ENCODE measurements around the gene PTOV1. TPM values are rescaled to one million over a fixed set of nuclear protein-coding genes. Genes with fewer than 3 reads are reported as not detected.
A peak's percentile ranks its signal among the peaks of the same experiment; 100 is the strongest.

The PTOV1 gene
- total and polyA plus RNA-seq, 2 of the 13 experiments (the other 11 are each of a cell fraction or from before 2014, with no cell fraction given) = 63.5 to 68.5 TPM

GRCh38 chr19:49875857-49876421 is 25.0 kb downstream of the PTOV1 start (continued):
- no peak for TF ChIP-seq PAXIP1 (CRISPR knock-in tag; conservative IDR thresholded peaks at IDR 0.05)
- TF ChIP-seq HOXA5 (CRISPR knock-in tag; IDR thresholded peaks at IDR 0.05) = no peak; the same call in 1 of the 2 replicates
- no peak for TF ChIP-seq ZBTB26 (CRISPR knock-in tag; IDR thresholded peaks at IDR 0.05; ENCODE audit: borderline replicate concordance)
- TF ChIP-seq ZBTB38 (CRISPR knock-in tag; IDR thresholded peaks at IDR 0.05) = no peak
- TF ChIP-seq SMYD3 (CRISPR knock-in tag; IDR thresholded peaks at IDR 0.05) = no peak
- peak; percentile 97 for TF ChIP-seq ZNF263 (CRISPR knock-in tag; IDR thresholded peaks at IDR 0.05)
- TF ChIP-seq FOXP1 (IDR thresholded peaks at IDR 0.05) = no peak
- TF ChIP-seq FOXP1 (CRISPR knock-in tag; IDR thresholded peaks at IDR 0.05) = no peak
- TF ChIP-seq MBNL3 (CRISPR knock-in tag; conservative IDR thresholded peaks at IDR 0.05) = no peak
- TF ChIP-seq SKI (IDR thresholded peaks at IDR 0.05; ENCODE audit: partially characterized antibody) = no peak
- TF ChIP-seq AKAP8 (CRISPR knock-in tag; IDR thresholded peaks at IDR 0.05) = no peak
- TF ChIP-seq SP140L (CRISPR knock-in tag; IDR thresholded peaks at IDR 0.05; ENCODE audit: borderline replicate concordance) = 0 out of 2 replicates have a peak, but pooled peaks have one; percentile 6
- no peak for TF ChIP-seq ZFP36L2 (CRISPR knock-in tag; IDR thresholded peaks at IDR 0.05)
- TF ChIP-seq CCDC6 (CRISPR knock-in tag; IDR thresholded peaks at IDR 0.05) = no peak
- TF ChIP-seq ZNF18 (CRISPR knock-in tag; IDR thresholded peaks at IDR 0.05; ENCODE audit: insufficient replicate concordance) = no peak
- no peak for TF ChIP-seq ZNF678 (CRISPR knock-in tag; IDR thresholded peaks at IDR 0.05)
- peak; percentile 96; the same call in 1 of the 2 replicates for TF ChIP-seq ZBTB8A (CRISPR knock-in tag; IDR thresholded peaks at IDR 0.05; ENCODE audit: borderline replicate concordance, low read depth)
- TF ChIP-seq XRCC5 (optimal IDR thresholded peaks at IDR 0.05; ENCODE audit: low read length) = no peak
- no peak for TF ChIP-seq IKZF5 (CRISPR knock-in tag; IDR thresholded peaks at IDR 0.05)
- no peak for TF ChIP-seq ZNF577 (CRISPR knock-in tag; IDR thresholded peaks at IDR 0.05; ENCODE audit: borderline replicate concordance, low read depth)
- TF ChIP-seq MEIS1 (CRISPR knock-in tag; IDR thresholded peaks at IDR 0.05; ENCODE audit: borderline replicate concordance) = no peak

Measured in HepG2 (cell line).